H1 (cell line): ENCODE results near the gene MT1B. TPM values are rescaled to one million over a fixed set of nuclear protein-coding genes. Genes with fewer than 3 reads are reported as not detected.

Experiments
- CTCF ChIA-PET: fragments of 300-600 bp; sonication (Branson Sonifier 250); formaldehyde crosslinking; loops from one replicate; lab custom pipeline; 2021; ENCODE audit not compliant: partially characterized antibody; lab: Charles Lee
- POLR2A ChIA-PET: fragments of 300-600 bp; sonication (Branson Sonifier 250); formaldehyde crosslinking; loops from one replicate; lab custom pipeline; 2021; ENCODE audit warnings: inconsistent platforms; ENCODE audit not compliant: partially characterized antibody; lab: Charles Lee
- DNase-seq, 2 experiments: peaks; one replicate each; pipeline versions ENCODE4 v3.0.0 to v3.0.0-alpha.2; 2010 to 2022; ENCODE audit warnings: low spot score in 2 of 2, low read depth in 1 of 2, mixed read lengths in 1 of 2
- FAIRE-seq: peaks from 2 replicates; lab custom pipeline; 2011; peaks lifted over from hg19 to GRCh38; lab: Jason Lieb, UNC
- H2AFZ ChIP-seq: 2 replicates; pipeline ENCODE4 v1.8.1; 2012; ENCODE audit warnings: low read length, inconsistent platforms
- H2AK5ac ChIP-seq: 2 replicates; pipeline ENCODE4 v1.6.1; 2013; ENCODE audit warnings: low read depth, low read length
- H2BK120ac ChIP-seq: replicated peaks from 2 replicates; pipeline ENCODE3; 2013; ENCODE audit warnings: low read depth, low read length, inconsistent platforms
- H2BK12ac ChIP-seq: 2 replicates; pipeline ENCODE4 v1.6.1; 2013; ENCODE audit warnings: low read depth, low read length
- H2BK15ac ChIP-seq: 2 replicates; pipeline ENCODE4 v1.6.1; 2013; ENCODE audit warnings: low read length
- H2BK20ac ChIP-seq: 2 replicates; pipeline ENCODE4 v1.6.1; 2013; ENCODE audit warnings: low read length
- H2BK5ac ChIP-seq: 2 replicates; pipeline ENCODE4 v1.6.1; 2013; ENCODE audit warnings: low read depth, low read length
- H3K14ac ChIP-seq: 2 replicates; pipeline ENCODE4 v1.6.1; 2013; ENCODE audit warnings: inconsistent platforms; ENCODE audit not compliant: insufficient read length
- H3K18ac ChIP-seq: 2 replicates; pipeline ENCODE4 v1.6.1; 2013; ENCODE audit warnings: low read length; ENCODE audit errors: extremely low read depth
- H3K23ac ChIP-seq: 2 replicates; pipeline ENCODE4 v1.6.1; 2013; ENCODE audit warnings: inconsistent platforms; ENCODE audit not compliant: insufficient read length
- H3K23me2 ChIP-seq: 2 replicates; pipeline ENCODE4 v1.6.1; 2013; ENCODE audit warnings: low read depth, low read length
- H3K27ac ChIP-seq: 2 replicates; pipeline ENCODE4 v1.6.1; 2011; ENCODE audit warnings: low read depth, low read length, inconsistent platforms
- H3K27me3 ChIP-seq, 4 experiments: replicated peaks in 1 of 4; 1 replicate in 1 of 4; 2 replicates in 3 of 4; pipeline versions ENCODE4 v1.6.1 to v1.8.1; 2011 to 2013; ENCODE audit warnings: low read length in 3 of 4, mild to moderate bottlenecking in 3 of 4, inconsistent platforms in 2 of 4, mixed read lengths in 2 of 4, moderate library complexity in 1 of 4; ENCODE audit not compliant: control insufficient read depth in 3 of 4, insufficient read depth in 3 of 4; ENCODE audit errors: extremely low read depth in 1 of 4
- H3K36me3 ChIP-seq, 4 experiments: 2 replicates each; pipeline versions ENCODE4 v1.6.1 to v1.8.1; 2011 to 2013; ENCODE audit warnings: mild to moderate bottlenecking in 4 of 4, low read length in 3 of 4, moderate library complexity in 2 of 4, control low read depth in 1 of 4, inconsistent platforms in 1 of 4; ENCODE audit not compliant: insufficient read depth in 4 of 4, control insufficient read depth in 2 of 4
- H3K4ac ChIP-seq: replicated peaks from 2 replicates; pipeline ENCODE3; 2013; ENCODE audit warnings: low read length, low read depth, mixed read lengths, inconsistent platforms; ENCODE audit not compliant: insufficient read length
- H3K4me1 ChIP-seq, 4 experiments: replicated peaks in 1 of 4; 1 replicate in 1 of 4; 2 replicates in 3 of 4; pipeline versions ENCODE4 v1.6.1 to v1.8.1; 2011 to 2013; ENCODE audit warnings: low read length in 3 of 4, inconsistent platforms in 2 of 4, mixed read lengths in 1 of 4; ENCODE audit not compliant: insufficient read depth in 4 of 4, control insufficient read depth in 3 of 4
- H3K4me2 ChIP-seq, 2 experiments: 2 replicates each; pipeline versions ENCODE4 v1.6.1 to v1.8.1; 2011 to 2013; ENCODE audit warnings: low read depth in 2 of 2, low read length in 2 of 2, control low read depth in 1 of 2, inconsistent platforms in 1 of 2, mild to moderate bottlenecking in 1 of 2; ENCODE audit not compliant: insufficient read depth in 1 of 2
- H3K4me3 ChIP-seq, 4 experiments: fragments of 200-600, 300-600 bp in 1 of 4; sonication (generic), shearing (Covaris generic), sonication (Bioruptor Twin) in 1 of 4; 2 replicates each; pipeline versions ENCODE4 v1.5.1 to v1.8.1; 2011 to 2016; ENCODE audit warnings: low read length in 4 of 4, low read depth in 3 of 4, control low read depth in 2 of 4, inconsistent platforms in 2 of 4, mild to moderate bottlenecking in 2 of 4, mixed read lengths in 1 of 4, moderate library complexity in 1 of 4; ENCODE audit not compliant: insufficient read depth in 2 of 4; ENCODE audit errors: extremely low read depth in 1 of 4
- H3K56ac ChIP-seq: replicated peaks from 2 replicates; pipeline ENCODE3; 2013; ENCODE audit warnings: low read depth, mild to moderate bottlenecking, mixed read lengths, low read length, inconsistent platforms; ENCODE audit not compliant: insufficient read length
- H3K79me1 ChIP-seq: 2 replicates; pipeline ENCODE4 v1.6.1; 2013; ENCODE audit warnings: low read depth, low read length, control low read depth
- H3K79me2 ChIP-seq, 2 experiments: 2 replicates each; pipeline versions ENCODE4 v1.6.1 to v1.8.1; 2012 to 2013; ENCODE audit warnings: low read length in 2 of 2, mild to moderate bottlenecking in 2 of 2, inconsistent platforms in 1 of 2; ENCODE audit not compliant: insufficient read depth in 2 of 2, control insufficient read depth in 1 of 2
- H3K9ac ChIP-seq, 4 experiments: replicated peaks in 1 of 4; 1 replicate in 1 of 4; 2 replicates in 3 of 4; pipeline versions ENCODE4 v1.6.1 to v1.8.1; 2011 to 2013; ENCODE audit warnings: low read depth in 3 of 4, low read length in 3 of 4, control low read depth in 2 of 4, mild to moderate bottlenecking in 2 of 4, moderate library complexity in 2 of 4, inconsistent platforms in 1 of 4; ENCODE audit errors: extremely low read depth in 1 of 4
- H3K9me3 ChIP-seq, 2 experiments: 2 replicates each; pipeline versions ENCODE4 v1.6.1 to v1.8.1; 2012 to 2013; ENCODE audit warnings: mild to moderate bottlenecking in 2 of 2, moderate library complexity in 2 of 2, control low read depth in 1 of 2, inconsistent platforms in 1 of 2, low read depth in 1 of 2, low read length in 1 of 2, mixed read lengths in 1 of 2; ENCODE audit not compliant: insufficient read depth in 2 of 2
- H4K20me1 ChIP-seq, 2 experiments: replicated peaks in 1 of 2; 2 replicates each; pipeline versions ENCODE3 to v1.8.1; 2011 to 2013; ENCODE audit warnings: inconsistent platforms in 2 of 2, low read length in 2 of 2, mild to moderate bottlenecking in 1 of 2; ENCODE audit not compliant: insufficient read depth in 2 of 2, control insufficient read depth in 1 of 2
- H4K5ac ChIP-seq: 2 replicates; pipeline ENCODE4 v1.6.1; 2013; ENCODE audit warnings: low read length, low read depth, mixed read lengths, inconsistent platforms; ENCODE audit not compliant: insufficient read length
- H4K8ac ChIP-seq: 2 replicates; pipeline ENCODE4 v1.8.0; 2013; ENCODE audit warnings: mild to moderate bottlenecking, moderate library complexity, low read length, inconsistent platforms; ENCODE audit not compliant: insufficient read depth; ENCODE audit errors: extremely low read depth
- H4K91ac ChIP-seq: replicated peaks from 2 replicates; pipeline ENCODE3; 2013; ENCODE audit warnings: low read length, mixed read lengths, inconsistent platforms; ENCODE audit not compliant: insufficient read length
- CHD1 ChIP-seq: IDR thresholded peaks from 2 replicates; pipeline ENCODE4 v1.6.1; 2012; ENCODE audit warnings: low read depth, low read length, improper control_type of control experiment
- CTBP2 ChIP-seq: IDR thresholded peaks from 2 replicates; pipeline ENCODE4 v1.7.0; 2011; ENCODE audit warnings: borderline replicate concordance, mild to moderate bottlenecking, moderate library complexity, mixed read lengths, low read length; ENCODE audit not compliant: insufficient read depth, insufficient read length
- EZH2 ChIP-seq: fragments of 200-600 bp; sonication (generic); IDR thresholded peaks from 2 replicates; pipeline ENCODE4 v1.7.1; 2012; ENCODE audit warnings: low read depth, mild to moderate bottlenecking, moderate library complexity, low read length, inconsistent platforms; ENCODE audit not compliant: severe bottlenecking
- SP1 ChIP-seq: IDR thresholded peaks from 2 replicates; pipeline ENCODE4 v1.6.1; 2011; ENCODE audit warnings: low read depth, low read length
- WGBS, 2 experiments: shearing (Covaris generic) in 1 of 2; methylation state at CpG; one replicate each; pipeline versions ENCODE4 v1.1.6 to v1.1.7; 2013 to 2015; ENCODE audit warnings: low lambda C conversion rate in 2 of 2, mixed read lengths in 2 of 2, inconsistent platforms in 1 of 2, low coverage in 1 of 2, missing lambda C conversion rate in 1 of 2; ENCODE audit not compliant: insufficient replicate concordance in 2 of 2, insufficient coverage in 1 of 2, insufficient read length in 1 of 2; ENCODE audit errors: extremely low coverage in 1 of 2, missing lambda C conversion rate in 1 of 2; 5-methylcytosine and 5-hydroxymethylcytosine counted together
- polyA plus RNA-seq, 7 experiments: library from polyadenylated mRNA; depleted of rRNA in 3 of 7; stranded (reverse) in 5 of 7; unstranded in 2 of 7; fragments of >200 nt in 5 of 7; fragments of 200-250 nt in 2 of 7; gene quantifications; 1 replicate in 5 of 7; 2 replicates in 1 of 7; 4 replicates in 1 of 7; pipeline versions ENCODE4 v1.2.1 to v1.2.3, GENCODE V29; 2011 to 2013; ENCODE audit warnings: missing spikeins in 2 of 7, mixed read lengths in 2 of 7
- total RNA-seq: library from RNA; stranded (reverse); fragmentation: NEBNext Ultra II Directional; extraction: Animal tissue kit (Norgen Biotek cat#: 25700); gene quantifications from 2 replicates; pipeline ENCODE4 v1.2.1, GENCODE V29; 2021

MT1B gene
- total and polyA plus RNA-seq, 2 of the 8 experiments (the other 6 are each of a cell fraction or from before 2014, with no cell fraction given) = not detected

DNA sequence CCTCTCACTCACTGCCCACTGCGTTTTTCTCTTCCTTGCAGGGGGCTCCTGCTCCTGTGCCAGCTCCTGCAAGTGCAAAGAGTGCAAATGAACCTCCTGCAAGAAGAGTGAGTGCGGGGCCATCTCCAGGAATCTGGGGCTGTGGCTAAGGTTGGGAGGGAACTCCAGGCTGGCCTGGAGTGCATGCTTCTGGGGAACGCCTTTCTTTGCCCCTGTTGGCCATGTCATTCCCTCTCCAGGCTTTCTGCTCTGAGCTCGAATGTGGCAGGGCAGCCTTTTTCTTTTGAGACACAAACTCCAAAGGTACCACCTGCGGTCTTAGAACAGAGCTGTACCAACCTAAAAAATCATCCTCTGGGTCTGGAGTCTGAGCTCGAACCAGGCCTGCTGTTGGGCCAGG, 33.5 kb upstream of the MT1B start:
- DNase-seq = no peak
- no peak overlapping the region for H3K9ac ChIP-seq
- H3K23ac ChIP-seq = no peak overlapping the region
- 0 out of 2 replicates have a peak overlapping the region, but pooled peaks have one; percentile 9 for H2AK5ac ChIP-seq
- H2BK15ac ChIP-seq = no peak overlapping the region
- H4K5ac ChIP-seq = no peak overlapping the region
- CTCF ChIA-PET = interaction anchor here (1.5 to 3.2 kb wide), 9 partner anchors 11 to 60 kb away, joined by 4 to 12 read pairs (median 6); partner anchors contain the start of genes MT1G and MT1M
- no peak overlapping the region for H2AFZ ChIP-seq
- no peak overlapping the region for H4K91ac ChIP-seq
- no peaks in the 10 kb centered on the region for H3K36me3 ChIP-seq
- H2BK12ac ChIP-seq = no peak overlapping the region
- H3K4me3 ChIP-seq = peak overlapping the region in 1 of 4 experiments; percentile 25; a peak in 1 of 8 replicates
- H3K23me2 ChIP-seq = peaks cover 5% of the 10 kb centered on the region; the same call in 1 of the 2 replicates
- POLR2A ChIA-PET = interaction anchor here (0.6 to 3.9 kb wide), 10 partner anchors 8 to 84 kb away, joined by 3 to 31 read pairs (median 4); partner anchors contain the start of genes MT1E and MT2A
- H3K14ac ChIP-seq = no peak overlapping the region
- peaks cover 35 to 76% (median 68%) of the 10 kb centered on the region in 4 experiments for H3K27me3 ChIP-seq
- FAIRE-seq = no peak
- WGBS, 2 experiments = 7% methylated on average over 6 of the region's 6 CpGs; no CpG with 5 or more reads in 1 of the 2 experiments
- no peak overlapping the region for H3K4ac ChIP-seq
- peaks cover 2 to 6% of the 10 kb centered on the region in 2 experiments for H4K20me1 ChIP-seq
- no peaks in the 10 kb centered on the region for H3K79me1 ChIP-seq
- TF ChIP-seq EZH2 (no peak), SP1 (peak; percentile 49; the same call in 1 of the 2 replicates), CTBP2 (peak; percentile 71), CHD1 (no peak)
- TF ChIP-seq, all 59 proteins: peak for 2
- Histone ChIP-seq H3K27ac (no peak overlapping the region), H2BK120ac (no peak overlapping the region), H3K56ac (no peak overlapping the region), H3K4me1 (peaks cover 0 to 18% (median 12%) of the 10 kb centered on the region in 4 experiments; a peak in 6 of 7 replicates), H2BK20ac (no peak overlapping the region), H3K79me2 (no peaks in the 10 kb centered on the region), H4K8ac (no peak overlapping the region), H3K4me2 (peak overlapping the region; percentile 8 to 88; a peak in 2 of 4 replicates), H3K9me3 (no peaks in the 10 kb centered on the region), H2BK5ac (no peak overlapping the region), H3K18ac (no peak overlapping the region)
